ENCODE data around the gene TTN. TPM values are rescaled to one million over a fixed set of nuclear protein-coding genes. Genes with fewer than 3 reads are reported as not detected.

TTN gene
- total RNA-seq, 3 donors from 2014 or later (not counting 1 experiment from before 2014, with no cell fraction given) = 2.5 to 4.2 (median 3.7) TPM

DNA sequence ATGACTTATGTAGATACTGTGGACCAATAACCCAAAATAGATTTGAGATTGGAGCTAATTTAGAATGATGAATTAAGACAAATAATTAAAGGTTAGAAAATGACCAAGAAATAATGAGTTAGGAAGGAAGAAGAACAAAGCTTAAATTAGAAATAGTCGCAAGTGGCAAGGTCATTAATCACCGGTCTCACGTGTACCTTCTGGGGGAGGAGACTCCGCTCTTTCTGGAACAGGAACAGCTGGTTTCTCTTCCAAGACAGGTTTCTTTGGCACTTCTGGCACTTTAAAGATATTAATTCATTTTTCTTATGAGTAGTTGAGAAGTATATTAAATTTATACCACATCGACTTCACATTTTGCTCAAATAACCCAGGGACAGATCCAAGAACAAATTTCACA, 156.7 kb downstream of the TTN start:
- no peak overlapping the region for H3K27ac ChIP-seq (ENCODE audit: low read length)
- Mint-ChIP-seq H3K9me3 (no peaks in the 10 kb centered on the region), H3K27me3 (ENCODE audit: low read depth in 2 of 2) (no peaks in the 10 kb centered on the region), H3K4me3 (no peak overlapping the region), H3K36me3 (no peaks in the 10 kb centered on the region), H3K4me1 (no peaks in the 10 kb centered on the region), H3K27ac (no peak overlapping the region)
- TF ChIP-seq, protein P1, sequence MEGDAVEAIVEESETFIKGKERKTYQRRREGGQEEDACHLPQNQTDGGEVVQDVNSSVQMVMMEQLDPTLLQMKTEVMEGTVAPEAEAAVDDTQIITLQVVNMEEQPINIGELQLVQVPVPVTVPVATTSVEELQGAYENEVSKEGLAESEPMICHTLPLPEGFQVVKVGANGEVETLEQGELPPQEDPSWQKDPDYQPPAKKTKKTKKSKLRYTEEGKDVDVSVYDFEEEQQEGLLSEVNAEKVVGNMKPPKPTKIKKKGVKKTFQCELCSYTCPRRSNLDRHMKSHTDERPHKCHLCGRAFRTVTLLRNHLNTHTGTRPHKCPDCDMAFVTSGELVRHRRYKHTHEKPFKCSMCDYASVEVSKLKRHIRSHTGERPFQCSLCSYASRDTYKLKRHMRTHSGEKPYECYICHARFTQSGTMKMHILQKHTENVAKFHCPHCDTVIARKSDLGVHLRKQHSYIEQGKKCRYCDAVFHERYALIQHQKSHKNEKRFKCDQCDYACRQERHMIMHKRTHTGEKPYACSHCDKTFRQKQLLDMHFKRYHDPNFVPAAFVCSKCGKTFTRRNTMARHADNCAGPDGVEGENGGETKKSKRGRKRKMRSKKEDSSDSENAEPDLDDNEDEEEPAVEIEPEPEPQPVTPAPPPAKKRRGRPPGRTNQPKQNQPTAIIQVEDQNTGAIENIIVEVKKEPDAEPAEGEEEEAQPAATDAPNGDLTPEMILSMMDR (IDR thresholded peaks at IDR 0.05) = no peak
- H3K4me1 ChIP-seq (ENCODE audit: control insufficient read depth, insufficient read depth, low read length) = no peaks in the 10 kb centered on the region
- H3K27me3 ChIP-seq (ENCODE audit: control insufficient read depth, insufficient read depth, low read length) = no peaks in the 10 kb centered on the region
- no peaks in the 10 kb centered on the region for H3K36me3 ChIP-seq (ENCODE audit: control insufficient read depth, insufficient read depth, low read length)
- intact Hi-C loops (cut with micrococcal nuclease) = no loop called here
- DNase-seq = no peak
- 84% methylated on average over 4 of the region's 5 CpGs for WGBS (ENCODE audit: insufficient coverage)
- no peaks in the 10 kb centered on the region for H3K9me3 ChIP-seq (ENCODE audit: control insufficient read depth, insufficient read depth, low read length)
- no peak overlapping the region for H3K4me3 ChIP-seq (ENCODE audit: low read length)
- ATAC-seq = no peak

DNA sequence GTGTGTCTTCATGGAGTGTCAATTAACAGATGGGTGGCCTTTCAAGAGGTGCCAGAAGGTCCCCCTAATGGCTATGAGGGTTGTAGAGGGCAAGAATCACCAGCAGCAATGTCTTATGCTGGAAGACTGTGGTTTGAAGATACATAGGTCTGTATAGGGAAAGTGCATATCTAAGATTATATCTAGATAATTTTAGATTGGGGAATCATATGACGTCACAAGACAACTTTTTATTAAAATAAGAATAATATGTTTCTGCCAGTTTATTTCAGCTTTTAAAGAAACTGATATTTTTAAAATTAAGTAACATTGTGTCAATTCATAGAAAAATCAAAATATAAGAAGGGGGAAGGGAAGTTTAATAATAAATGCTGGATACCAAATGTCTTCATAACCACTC, 162.3 kb downstream of the TTN start:
- H3K27me3 ChIP-seq (ENCODE audit: control insufficient read depth, insufficient read depth, low read length) = no peaks in the 10 kb centered on the region
- H3K36me3 ChIP-seq (ENCODE audit: control insufficient read depth, insufficient read depth, low read length) = no peaks in the 10 kb centered on the region
- no peak overlapping the region for H3K27ac ChIP-seq (ENCODE audit: low read length)
- Mint-ChIP-seq H3K9me3 (no peaks in the 10 kb centered on the region), H3K27me3 (ENCODE audit: low read depth in 2 of 2) (no peaks in the 10 kb centered on the region), H3K4me3 (no peak overlapping the region), H3K36me3 (no peaks in the 10 kb centered on the region), H3K27ac (no peak overlapping the region), H3K4me1 (no peaks in the 10 kb centered on the region)
- no peak overlapping the region for H3K4me3 ChIP-seq (ENCODE audit: low read length)
- TF ChIP-seq, protein P1 (IDR thresholded peaks at IDR 0.05) = no peak
- no peak for ATAC-seq
- no peaks in the 10 kb centered on the region for H3K4me1 ChIP-seq (ENCODE audit: control insufficient read depth, insufficient read depth, low read length)
- H3K9me3 ChIP-seq (ENCODE audit: control insufficient read depth, insufficient read depth, low read length) = no peaks in the 10 kb centered on the region
- WGBS (ENCODE audit: insufficient coverage) = no CpG with 5 or more reads among the region's 1 CpG
- no peak for DNase-seq
- intact Hi-C loops (cut with micrococcal nuclease) = no loop called here

DNA sequence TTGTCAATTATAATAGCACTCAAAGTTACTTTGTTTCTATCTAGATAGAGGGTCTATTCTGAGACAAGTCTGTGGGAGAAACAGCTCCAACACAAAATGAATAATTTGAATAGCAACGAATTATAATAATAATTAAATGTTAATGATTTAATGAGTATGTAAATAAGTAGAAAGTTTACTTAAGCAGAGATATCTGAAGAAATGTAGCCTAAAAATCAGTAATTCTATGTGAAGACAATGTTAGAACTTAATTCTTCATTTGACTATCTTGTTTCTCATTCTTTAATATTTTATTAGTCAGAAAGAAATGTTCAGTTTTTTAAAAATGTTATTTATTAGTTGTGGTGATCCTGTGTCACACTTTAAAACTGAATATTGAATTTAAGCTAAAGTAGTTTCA, 165.7 kb downstream of the TTN start:
- Histone ChIP-seq H3K27me3 (ENCODE audit: control insufficient read depth, insufficient read depth, low read length) (no peaks in the 10 kb centered on the region), H3K36me3 (ENCODE audit: control insufficient read depth, insufficient read depth, low read length) (no peaks in the 10 kb centered on the region), H3K27ac (ENCODE audit: low read length) (no peak overlapping the region), H3K4me1 (ENCODE audit: control insufficient read depth, insufficient read depth, low read length) (no peaks in the 10 kb centered on the region), H3K4me3 (ENCODE audit: low read length) (no peak overlapping the region), H3K9me3 (ENCODE audit: control insufficient read depth, insufficient read depth, low read length) (no peaks in the 10 kb centered on the region)
- Mint-ChIP-seq H3K4me1 (no peaks in the 10 kb centered on the region), H3K9me3 (no peaks in the 10 kb centered on the region), H3K4me3 (no peak overlapping the region), H3K27ac (no peak overlapping the region), H3K27me3 (ENCODE audit: low read depth in 2 of 2) (no peaks in the 10 kb centered on the region), H3K36me3 (no peaks in the 10 kb centered on the region)
- DNase-seq = no peak
- TF ChIP-seq, protein P1 (IDR thresholded peaks at IDR 0.05) = no peak
- no CpG with 5 or more reads among the region's 1 CpG for WGBS (ENCODE audit: insufficient coverage)
- no peak for ATAC-seq
- intact Hi-C loops (cut with micrococcal nuclease) = no loop called here

DNA sequence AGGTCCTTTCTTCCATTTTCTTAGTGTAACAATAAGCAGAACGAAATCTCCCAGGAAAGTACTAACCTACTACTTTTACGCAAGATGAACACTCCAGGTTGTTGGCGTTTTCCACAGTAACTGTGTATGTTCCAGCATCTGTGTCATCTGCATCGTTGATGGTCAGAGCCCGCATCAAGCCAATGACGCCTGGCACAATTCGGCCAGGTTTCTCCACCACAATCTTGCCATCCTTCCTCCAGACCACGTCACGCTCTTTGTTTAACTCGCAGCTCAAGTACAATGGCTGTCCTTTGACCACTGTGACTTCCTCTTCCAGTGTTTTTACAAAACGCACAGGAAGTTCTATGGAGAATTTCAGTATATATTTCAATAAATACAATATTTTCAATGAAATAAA, 171.3 kb downstream of the TTN start:
- no peaks in the 10 kb centered on the region for H3K36me3 Mint-ChIP-seq
- no peaks in the 10 kb centered on the region for H3K27me3 Mint-ChIP-seq (ENCODE audit: low read depth in 2 of 2)
- H3K27ac Mint-ChIP-seq = no peak overlapping the region
- WGBS (ENCODE audit: insufficient coverage) = 91% methylated on average over 10 of the region's 11 CpGs
- DNase-seq = no peak
- intact Hi-C loops (cut with micrococcal nuclease) = no loop called here
- H3K27me3 ChIP-seq (ENCODE audit: control insufficient read depth, insufficient read depth, low read length) = no peaks in the 10 kb centered on the region
- no peak overlapping the region for H3K4me3 ChIP-seq (ENCODE audit: low read length)
- no peaks in the 10 kb centered on the region for H3K36me3 ChIP-seq (ENCODE audit: control insufficient read depth, insufficient read depth, low read length)
- no peaks in the 10 kb centered on the region for H3K9me3 Mint-ChIP-seq
- H3K4me1 Mint-ChIP-seq = no peaks in the 10 kb centered on the region
- no peak overlapping the region for H3K4me3 Mint-ChIP-seq
- no peaks in the 10 kb centered on the region for H3K4me1 ChIP-seq (ENCODE audit: control insufficient read depth, insufficient read depth, low read length)
- no peaks in the 10 kb centered on the region for H3K9me3 ChIP-seq (ENCODE audit: control insufficient read depth, insufficient read depth, low read length)
- H3K27ac ChIP-seq (ENCODE audit: low read length) = no peak overlapping the region
- TF ChIP-seq, protein P1 (IDR thresholded peaks at IDR 0.05) = no peak
- no peak for ATAC-seq
